Stomach (tissue), 9 donors: ENCODE measurements around the gene SNAP91. TPM values are rescaled to one million over a fixed set of nuclear protein-coding genes. Genes with fewer than 3 reads are reported as not detected.

Experiments
- DNase-seq, 2 donors: peaks; one replicate each; pipeline versions ENCODE4 v3.0.0 to v3.0.0-alpha.2; 2013 to 2019
- H3K27ac ChIP-seq, 5 donors: fragments of 200-600 bp in 4 of 5; sonication (generic) in 4 of 5; one replicate each; pipeline ENCODE4 v1.5.1; 2013 to 2019; ENCODE audit warnings: mild to moderate bottlenecking in 1 of 5, moderate library complexity in 1 of 5
- H3K27me3 ChIP-seq, 3 donors: fragments of 200-600 bp; sonication (generic); one replicate each; pipeline ENCODE4 v1.5.1; 2017 to 2019; ENCODE audit warnings: mixed run types in 1 of 3
- H3K36me3 ChIP-seq, 4 donors: fragments of 200-600 bp; sonication (generic); 1 replicate in 3 of 4; 2 replicates in 1 of 4; pipeline ENCODE4 v1.5.1; 2016 to 2019
- H3K4me1 ChIP-seq, 4 donors: fragments of 200-600 bp; sonication (generic); one replicate each; pipeline ENCODE4 v1.5.1; 2016 to 2019
- H3K4me3 ChIP-seq, 4 donors: fragments of 200-600 bp; sonication (generic) in 3 of 4; one replicate each; pipeline ENCODE4 v1.5.1; 2016 to 2019; ENCODE audit warnings: mild to moderate bottlenecking in 1 of 4
- H3K9me3 ChIP-seq, 4 donors: fragments of 200-600 bp; sonication (generic); one replicate each; pipeline ENCODE4 v1.5.1; 2016 to 2019
- EP300 ChIP-seq: sonication (generic); formaldehyde crosslinking; IDR thresholded peaks from one replicate; pipeline ENCODE4 v1.6.1; 2017; ENCODE audit warnings: antibody characterized with exemption
- POLR2A ChIP-seq, 4 donors: fragments of 450-650 bp; IDR thresholded peaks; one replicate each; pipeline ENCODE4 v1.6.1; 2016; ENCODE audit warnings: antibody characterized with exemption in 4 of 4, control low read depth in 2 of 4, mild to moderate bottlenecking in 1 of 4, moderate library complexity in 1 of 4
- POLR2AphosphoS5 ChIP-seq, 3 donors: sonication (generic); formaldehyde crosslinking; IDR thresholded peaks; one replicate each; pipeline ENCODE4 v1.6.1; 2016; ENCODE audit warnings: antibody characterized with exemption in 3 of 3
- WGBS, 5 donors: extraction: QIAGEN DNeasy Blood & Tissue Kit in 3 of 5; methylation state at CpG; one replicate each; pipeline versions ENCODE4 v1.1.5 to v1.1.7; 2013 to 2018; 5-methylcytosine and 5-hydroxymethylcytosine counted together
- intact Hi-C: fragments of 100-400 bp; cut with DNase I; formaldehyde crosslinking; loops from one replicate; pipeline ENCODE4 v1.15.1; 2023; ENCODE audit warnings: low total_unique reads
- polyA plus RNA-seq, 3 donors: library from polyadenylated mRNA; stranded (reverse); fragments of 200-250 nt; gene quantifications; one replicate each; pipeline ENCODE4 v1.2.3, GENCODE V29; 2013
- total RNA-seq, 5 donors: library from RNA; depleted of rRNA; stranded (reverse); fragments of >200 nt; gene quantifications; one replicate each; pipeline versions ENCODE4 v1.1.0 to v1.2.3, GENCODE V29; 2014 to 2016
- TF ChIP-seq, protein P1 (sequence below), 7 experiments: fragments of 450-650 bp in 4 of 7; fragments of 200-600 bp in 3 of 7; sonication (generic) in 3 of 7; IDR thresholded peaks; one replicate each; pipeline ENCODE4 v1.5.1; 2016 to 2019; ENCODE audit warnings: antibody characterized with exemption in 7 of 7, control low read depth in 2 of 7, mild to moderate bottlenecking in 1 of 7
- donor health status: healthy with polysubstance abuse.
- donor health status: Bipolar disorder and iron deficiency.
- donor health status: healthy.

Gene SNAP91
- total and polyA plus RNA-seq, 8 donors, result 0.12 to 3.5 (median 0.41) TPM; not detected in 4

DNA sequence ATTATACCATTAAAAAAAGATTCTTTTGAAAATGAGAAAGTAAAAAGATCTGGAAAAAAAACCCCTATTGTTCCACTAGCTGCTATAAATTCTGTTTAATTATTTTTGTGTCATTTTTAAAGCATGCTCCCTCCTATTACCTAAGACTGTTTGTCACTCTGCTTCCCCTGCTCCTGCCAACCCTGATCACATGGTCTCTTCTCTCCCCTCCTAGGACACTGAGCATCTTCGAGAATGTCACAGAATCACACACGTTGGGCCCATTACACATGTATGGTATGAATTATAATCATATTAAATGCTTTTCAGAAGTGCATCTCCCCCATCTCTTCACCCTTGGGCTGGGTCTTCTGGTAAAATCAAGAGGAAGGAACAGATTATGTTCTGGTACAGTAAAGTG is 6.2 kb downstream of the SNAP91 start:
- H3K36me3 ChIP-seq, result no peaks in the 10 kb centered on the region
- H3K4me3 ChIP-seq, result no peak overlapping the region
- no peak for TF ChIP-seq POLR2AphosphoS5 (IDR thresholded peaks at IDR 0.05)
- TF ChIP-seq EP300, result no peak
- TF ChIP-seq POLR2A (IDR thresholded peaks at IDR 0.05), result no peak
- TF ChIP-seq, protein P1, sequence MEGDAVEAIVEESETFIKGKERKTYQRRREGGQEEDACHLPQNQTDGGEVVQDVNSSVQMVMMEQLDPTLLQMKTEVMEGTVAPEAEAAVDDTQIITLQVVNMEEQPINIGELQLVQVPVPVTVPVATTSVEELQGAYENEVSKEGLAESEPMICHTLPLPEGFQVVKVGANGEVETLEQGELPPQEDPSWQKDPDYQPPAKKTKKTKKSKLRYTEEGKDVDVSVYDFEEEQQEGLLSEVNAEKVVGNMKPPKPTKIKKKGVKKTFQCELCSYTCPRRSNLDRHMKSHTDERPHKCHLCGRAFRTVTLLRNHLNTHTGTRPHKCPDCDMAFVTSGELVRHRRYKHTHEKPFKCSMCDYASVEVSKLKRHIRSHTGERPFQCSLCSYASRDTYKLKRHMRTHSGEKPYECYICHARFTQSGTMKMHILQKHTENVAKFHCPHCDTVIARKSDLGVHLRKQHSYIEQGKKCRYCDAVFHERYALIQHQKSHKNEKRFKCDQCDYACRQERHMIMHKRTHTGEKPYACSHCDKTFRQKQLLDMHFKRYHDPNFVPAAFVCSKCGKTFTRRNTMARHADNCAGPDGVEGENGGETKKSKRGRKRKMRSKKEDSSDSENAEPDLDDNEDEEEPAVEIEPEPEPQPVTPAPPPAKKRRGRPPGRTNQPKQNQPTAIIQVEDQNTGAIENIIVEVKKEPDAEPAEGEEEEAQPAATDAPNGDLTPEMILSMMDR (IDR thresholded peaks at IDR 0.05), result no peak
- intact Hi-C loops, result no loop called here
- peaks cover 0 to 3% (median 1%) of the 10 kb centered on the region in 4 donors for H3K4me1 ChIP-seq
- WGBS, 5 donors, result 42 to 60% (median 49%) methylated on average over 2 of the region's 2 CpGs
- no peak for DNase-seq
- H3K27me3 ChIP-seq, result peaks cover 0 to 24% (median 10%) of the 10 kb centered on the region in 3 donors
- no peak overlapping the region for H3K27ac ChIP-seq
- H3K9me3 ChIP-seq, result no peaks in the 10 kb centered on the region

DNA sequence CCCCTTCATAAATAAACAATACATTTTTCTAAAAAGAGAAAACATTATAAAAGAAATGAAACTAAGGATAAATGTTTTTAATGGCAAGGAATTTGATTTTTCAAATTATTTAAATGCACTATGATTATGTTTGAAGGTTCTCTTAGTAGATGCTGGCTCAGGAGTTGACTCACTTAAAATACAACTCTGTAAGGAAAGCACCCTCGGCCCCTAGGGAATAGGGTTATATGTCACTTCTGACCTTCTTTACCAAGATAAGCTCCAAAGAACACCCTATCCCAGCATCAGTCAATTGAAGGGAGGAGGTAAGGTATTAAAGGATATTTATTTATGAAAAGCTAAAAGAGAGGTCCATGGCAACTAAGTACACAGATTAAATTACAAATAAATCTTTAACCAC is 6.8 kb downstream of the SNAP91 start:
- intact Hi-C loops, result no loop called here
- no peak overlapping the region for H3K27ac ChIP-seq
- no peak overlapping the region for H3K4me3 ChIP-seq
- H3K9me3 ChIP-seq, result no peaks in the 10 kb centered on the region
- no peak for DNase-seq
- 14 to 52% (median 38%) methylated on average over 1 of the region's 1 CpG for WGBS, 5 donors
- TF ChIP-seq POLR2AphosphoS5 (IDR thresholded peaks at IDR 0.05) (no peak), EP300 (no peak), POLR2A (IDR thresholded peaks at IDR 0.05) (no peak)
- TF ChIP-seq, protein P1 (IDR thresholded peaks at IDR 0.05), result no peak
- H3K4me1 ChIP-seq, result no peaks in the 10 kb centered on the region
- H3K27me3 ChIP-seq, result peaks cover 0 to 17% (median 6%) of the 10 kb centered on the region in 3 donors
- H3K36me3 ChIP-seq, result no peaks in the 10 kb centered on the region

DNA sequence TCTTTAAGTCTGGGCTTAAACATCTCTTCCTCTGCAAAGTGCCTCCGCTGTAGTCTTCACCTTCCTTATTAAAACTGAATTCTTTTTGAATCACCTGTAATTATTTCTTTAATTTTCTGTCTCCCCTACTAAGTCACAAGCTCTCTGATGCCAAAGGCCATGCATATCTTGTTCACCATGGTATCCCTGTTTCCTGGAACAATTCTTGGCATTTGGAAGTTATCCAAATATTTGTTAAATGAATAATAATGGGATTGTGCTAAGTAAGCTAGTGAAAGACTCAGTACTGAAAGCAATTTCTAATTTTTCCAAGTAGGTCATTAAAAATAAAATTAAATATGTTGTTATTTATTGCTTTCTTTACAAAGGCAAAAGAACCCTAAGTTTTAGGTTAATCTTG is 12.2 kb downstream of the SNAP91 start:
- no peak overlapping the region for H3K4me3 ChIP-seq
- intact Hi-C loops, result no loop called here
- no peak overlapping the region for H3K27ac ChIP-seq
- peaks cover 0 to 7% (median 0%) of the 10 kb centered on the region in 4 donors for H3K9me3 ChIP-seq
- 90 to 95% (median 92%) methylated on average over 1 of the region's 1 CpG for WGBS, 5 donors
- no peaks in the 10 kb centered on the region for H3K36me3 ChIP-seq
- H3K4me1 ChIP-seq, result no peaks in the 10 kb centered on the region
- TF ChIP-seq POLR2AphosphoS5 (IDR thresholded peaks at IDR 0.05) (no peak), POLR2A (IDR thresholded peaks at IDR 0.05) (no peak), EP300 (no peak)
- TF ChIP-seq, protein P1 (IDR thresholded peaks at IDR 0.05), result no peak
- no peak for DNase-seq
- H3K27me3 ChIP-seq, result no peaks in the 10 kb centered on the region

DNA sequence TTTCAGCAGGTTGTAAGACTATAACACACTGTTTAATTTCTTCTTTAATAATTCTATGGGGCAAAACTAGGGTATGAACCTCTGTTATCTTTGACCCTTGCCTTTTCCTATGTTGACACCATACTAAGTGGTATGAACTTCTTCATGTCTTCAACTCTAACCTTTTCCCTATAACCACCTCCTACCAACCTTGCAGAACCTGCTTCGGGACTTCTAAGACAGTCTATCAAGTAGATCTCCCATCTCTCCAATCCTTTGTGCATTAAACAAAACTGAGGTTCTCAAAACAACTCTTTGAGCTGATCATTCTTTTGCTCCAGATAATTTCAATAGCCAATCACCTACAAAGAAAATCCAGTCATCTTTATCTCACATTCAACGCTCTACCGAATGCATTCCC is 23.4 kb downstream of the SNAP91 start:
- Histone ChIP-seq H3K4me3 (no peak overlapping the region), H3K27me3 (no peaks in the 10 kb centered on the region), H3K9me3 (no peaks in the 10 kb centered on the region), H3K4me1 (no peaks in the 10 kb centered on the region), H3K36me3 (no peaks in the 10 kb centered on the region), H3K27ac (no peak overlapping the region)
- intact Hi-C loops, result no loop called here
- no peak for TF ChIP-seq POLR2AphosphoS5 (IDR thresholded peaks at IDR 0.05)
- TF ChIP-seq, protein P1 (IDR thresholded peaks at IDR 0.05), result no peak
- TF ChIP-seq EP300, result no peak
- TF ChIP-seq POLR2A (IDR thresholded peaks at IDR 0.05), result no peak
- 81 to 85% (median 83%) methylated on average over 3 of the region's 3 CpGs for WGBS, 5 donors
- DNase-seq, result no peak
